OCI-LY1 (cell line): ENCODE data around the gene RAB30.

Experiments used
- H2AFZ ChIP-seq: fragments of 200-600 bp; sonication (generic), shearing (Covaris generic); 2 replicates; pipeline ENCODE4 v1.6.0; 2014; ENCODE audit warnings: antibody characterized with exemption, mild to moderate bottlenecking, low read length
- H3F3A ChIP-seq: fragments of 200-600 bp; sonication (generic), shearing (Covaris generic); 2 replicates; pipeline ENCODE4 v1.6.0; 2014; ENCODE audit warnings: mild to moderate bottlenecking, antibody characterized with exemption, low read length, moderate library complexity; ENCODE audit not compliant: insufficient read depth
- H3K27ac ChIP-seq: fragments of 200-600 bp; sonication (generic); 2 replicates; pipeline ENCODE4 v1.5.1; 2014; ENCODE audit warnings: low read length, mixed run types, mild to moderate bottlenecking, low read depth; ENCODE audit not compliant: poor library complexity, severe bottlenecking
- H3K27me3 ChIP-seq: fragments of 200-600 bp; sonication (generic); 2 replicates; pipeline ENCODE4 v1.6.0; 2014; ENCODE audit warnings: antibody characterized with exemption, mild to moderate bottlenecking, low read length, moderate library complexity; ENCODE audit not compliant: insufficient read depth
- H3K36me3 ChIP-seq: fragments of 200-600 bp; sonication (generic); 2 replicates; pipeline ENCODE4 v1.6.1; 2014; ENCODE audit warnings: mild to moderate bottlenecking, antibody characterized with exemption, low read length, moderate library complexity, mixed read lengths; ENCODE audit not compliant: insufficient read depth
- H3K4me1 ChIP-seq: fragments of 200-600 bp; sonication (generic); 2 replicates; pipeline ENCODE4 v1.5.1; 2014; ENCODE audit warnings: mild to moderate bottlenecking, low read length, moderate library complexity; ENCODE audit not compliant: insufficient read depth, severe bottlenecking
- H3K4me2 ChIP-seq: fragments of 200-600 bp; sonication (generic), shearing (Covaris generic); 2 replicates; pipeline ENCODE4 v1.6.1; 2014; ENCODE audit warnings: low read length
- H3K4me3 ChIP-seq: fragments of 200-600 bp; sonication (generic); 2 replicates; pipeline ENCODE4 v1.5.1; 2014; ENCODE audit warnings: low read length, low read depth, mild to moderate bottlenecking, mixed read lengths; ENCODE audit not compliant: poor library complexity, severe bottlenecking
- H3K79me2 ChIP-seq: fragments of 200-600 bp; shearing (Covaris generic); 2 replicates; pipeline ENCODE4 v1.6.1; 2016; ENCODE audit warnings: mixed run types, low read length, mixed read lengths; ENCODE audit not compliant: insufficient read depth
- H3K9ac ChIP-seq: fragments of 200-600 bp; sonication (generic), shearing (Covaris generic); 2 replicates; pipeline ENCODE4 v1.6.1; 2014; ENCODE audit warnings: mild to moderate bottlenecking, low read length, mixed read lengths
- H3K9me2 ChIP-seq: fragments of 200-600 bp; sonication (generic), shearing (Covaris generic); 2 replicates; pipeline ENCODE4 v1.6.1; 2014; ENCODE audit warnings: low read depth, mild to moderate bottlenecking, low read length, mixed read lengths
- H3K9me3 ChIP-seq: fragments of 200-600 bp; shearing (Covaris generic); 2 replicates; pipeline ENCODE4 v1.6.1; 2014; ENCODE audit warnings: low read length, mixed read lengths
- H4K20me1 ChIP-seq: fragments of 200-600 bp; sonication (generic), shearing (Covaris generic); 2 replicates; pipeline ENCODE4 v1.6.0; 2016; ENCODE audit warnings: mild to moderate bottlenecking, low read length; ENCODE audit not compliant: insufficient read depth
- CTCF ChIP-seq: fragments of 200-600 bp; sonication (generic), shearing (Covaris generic); IDR thresholded peaks from 2 replicates; pipeline ENCODE4 v1.5.1; 2017; ENCODE audit warnings: mild to moderate bottlenecking, antibody characterized with exemption, low read length, moderate library complexity, mixed read lengths
- EZH2 ChIP-seq: fragments of 200-600 bp; sonication (generic), shearing (Covaris generic); IDR thresholded peaks from 2 replicates; pipeline ENCODE4 v1.8.0; 2017; ENCODE audit warnings: borderline replicate concordance, mixed run types, mild to moderate bottlenecking, antibody characterized with exemption, low read length, moderate library complexity, mixed read lengths

The RAB30 gene

GRCh38 chr11:83021780-83022125 lies 49.9 kb downstream of the RAB30 start:
- Histone ChIP-seq H3F3A (no peaks in the 10 kb centered on the region), H3K4me2 (no peak overlapping the region), H4K20me1 (no peaks in the 10 kb centered on the region), H3K9ac (no peak overlapping the region), H2AFZ (no peak overlapping the region), H3K79me2 (peaks cover 50% of the 10 kb centered on the region), H3K9me3 (peaks cover 14% of the 10 kb centered on the region; the same call in 1 of the 2 replicates), H3K4me3 (no peak overlapping the region), H3K27me3 (no peaks in the 10 kb centered on the region), H3K9me2 (no peaks in the 10 kb centered on the region), H3K36me3 (peaks cover 23% of the 10 kb centered on the region), H3K4me1 (peaks cover 37% of the 10 kb centered on the region), H3K27ac (no peak overlapping the region)
- TF ChIP-seq EZH2 (no peak), CTCF (no peak)

GRCh38 chr11:83020942-83021779 lies 50.5 kb downstream of the RAB30 start:
- H3K9ac ChIP-seq, result no peak overlapping the region
- H2AFZ ChIP-seq, result no peak overlapping the region
- H3K4me1 ChIP-seq, result peaks cover 33% of the 10 kb centered on the region
- no peaks in the 10 kb centered on the region for H3K9me2 ChIP-seq
- no peaks in the 10 kb centered on the region for H4K20me1 ChIP-seq
- peaks cover 14% of the 10 kb centered on the region; the same call in 1 of the 2 replicates for H3K9me3 ChIP-seq
- peaks cover 21% of the 10 kb centered on the region for H3K36me3 ChIP-seq
- no peaks in the 10 kb centered on the region for H3K27me3 ChIP-seq
- H3F3A ChIP-seq, result no peaks in the 10 kb centered on the region
- peaks cover 44% of the 10 kb centered on the region for H3K79me2 ChIP-seq
- no peak for TF ChIP-seq CTCF
- TF ChIP-seq EZH2, result no peak
- no peak overlapping the region for H3K4me2 ChIP-seq
- H3K27ac ChIP-seq, result no peak overlapping the region
- H3K4me3 ChIP-seq, result no peak overlapping the region

GRCh38 chr11:83019888-83020579 lies 51.7 kb downstream of the RAB30 start:
- Histone ChIP-seq H3K27me3 (no peaks in the 10 kb centered on the region), H3K36me3 (peaks cover 21% of the 10 kb centered on the region), H3K79me2 (peaks cover 33% of the 10 kb centered on the region), H2AFZ (no peak overlapping the region), H3K9me3 (peaks cover 14% of the 10 kb centered on the region; the same call in 1 of the 2 replicates), H3K9me2 (no peaks in the 10 kb centered on the region), H3K9ac (no peak overlapping the region), H3K4me2 (no peak overlapping the region), H3K4me1 (peaks cover 21% of the 10 kb centered on the region), H4K20me1 (no peaks in the 10 kb centered on the region), H3K4me3 (no peak overlapping the region), H3F3A (no peaks in the 10 kb centered on the region), H3K27ac (no peak overlapping the region)
- TF ChIP-seq EZH2 (no peak), CTCF (no peak)
